ENCODE results near the gene PDP2.

The PDP2 gene

DNA sequence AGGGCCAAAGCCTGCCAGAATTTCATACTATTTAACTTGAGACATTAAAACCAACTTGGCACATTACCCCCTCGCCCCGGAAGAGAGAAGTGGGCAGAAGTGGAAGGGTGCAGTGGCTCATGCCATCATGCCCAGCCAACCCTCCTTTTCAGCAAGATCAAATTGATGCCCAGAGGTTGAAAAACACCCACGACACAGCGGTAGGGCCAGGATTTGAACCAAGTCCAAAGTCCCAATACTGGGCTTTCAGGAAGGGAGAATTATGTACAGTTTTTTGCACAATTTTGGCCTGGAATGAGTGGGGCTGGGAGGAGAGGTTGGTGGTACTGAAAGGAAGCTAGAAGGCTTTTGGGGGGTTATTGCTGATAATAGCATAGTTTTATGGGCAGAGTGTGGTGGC is 11.0 kb downstream of the PDP2 start:
- no peak overlapping the region for H3K27ac ChIP-seq (ENCODE audit: low read length)
- DNase-seq (no peak), ATAC-seq (ENCODE audit: insufficient read depth, low read depth) (no peak)

GRCh38 chr16:66891797-66892196 is 11.5 kb downstream of the PDP2 start:
- no peak overlapping the region for H3K4me3 ChIP-seq (ENCODE audit: low read depth in 1 of 2, low read length in 2 of 2)
- ATAC-seq (ENCODE audit: insufficient read depth, low read depth), result no peak
- peaks cover 13% of the 10 kb centered on the region; the same call in 1 of the 2 replicates for H4K20me1 ChIP-seq (ENCODE audit: insufficient read depth, low read length)
- TF ChIP-seq, protein P1, sequence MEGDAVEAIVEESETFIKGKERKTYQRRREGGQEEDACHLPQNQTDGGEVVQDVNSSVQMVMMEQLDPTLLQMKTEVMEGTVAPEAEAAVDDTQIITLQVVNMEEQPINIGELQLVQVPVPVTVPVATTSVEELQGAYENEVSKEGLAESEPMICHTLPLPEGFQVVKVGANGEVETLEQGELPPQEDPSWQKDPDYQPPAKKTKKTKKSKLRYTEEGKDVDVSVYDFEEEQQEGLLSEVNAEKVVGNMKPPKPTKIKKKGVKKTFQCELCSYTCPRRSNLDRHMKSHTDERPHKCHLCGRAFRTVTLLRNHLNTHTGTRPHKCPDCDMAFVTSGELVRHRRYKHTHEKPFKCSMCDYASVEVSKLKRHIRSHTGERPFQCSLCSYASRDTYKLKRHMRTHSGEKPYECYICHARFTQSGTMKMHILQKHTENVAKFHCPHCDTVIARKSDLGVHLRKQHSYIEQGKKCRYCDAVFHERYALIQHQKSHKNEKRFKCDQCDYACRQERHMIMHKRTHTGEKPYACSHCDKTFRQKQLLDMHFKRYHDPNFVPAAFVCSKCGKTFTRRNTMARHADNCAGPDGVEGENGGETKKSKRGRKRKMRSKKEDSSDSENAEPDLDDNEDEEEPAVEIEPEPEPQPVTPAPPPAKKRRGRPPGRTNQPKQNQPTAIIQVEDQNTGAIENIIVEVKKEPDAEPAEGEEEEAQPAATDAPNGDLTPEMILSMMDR (IDR thresholded peaks at IDR 0.05; ENCODE audit: borderline replicate concordance, extremely low read depth, low read length, poor library complexity, severe bottlenecking), result no peak
- no peak for TF ChIP-seq EZH2 (IDR thresholded peaks at IDR 0.05; ENCODE audit: borderline replicate concordance, low read depth, low read length, severe bottlenecking)
- no peak overlapping the region for H3K4me2 ChIP-seq (ENCODE audit: insufficient read depth, low read length)
- no peak overlapping the region for H3K9ac ChIP-seq (ENCODE audit: low read depth, low read length)
- H2AFZ ChIP-seq (ENCODE audit: low read depth, low read length), result no peak overlapping the region
- no peaks in the 10 kb centered on the region for H3K27me3 ChIP-seq (ENCODE audit: insufficient read depth, low read length, poor library complexity)
- H3K79me2 ChIP-seq (ENCODE audit: insufficient read depth, low read length), result peaks cover 25% of the 10 kb centered on the region
- H3K4me1 ChIP-seq (ENCODE audit: insufficient read depth, low read length), result peaks cover 5% of the 10 kb centered on the region
- no peak for DNase-seq
- H3K27ac ChIP-seq (ENCODE audit: low read length), result no peak overlapping the region
- H3K36me3 ChIP-seq (ENCODE audit: insufficient read depth, low read length), result peaks cover 39% of the 10 kb centered on the region; the same call in 1 of the 2 replicates
- H3K9me3 ChIP-seq (ENCODE audit: insufficient read depth, low read length, severe bottlenecking), result no peaks in the 10 kb centered on the region

More for the DNA sequence above, 11.0 kb downstream of the PDP2 start:
- no peaks in the 10 kb centered on the region for H3K9me3 ChIP-seq (ENCODE audit: insufficient read depth, low read length, severe bottlenecking)
- H4K20me1 ChIP-seq (ENCODE audit: insufficient read depth, low read length), result peaks cover 18% of the 10 kb centered on the region; the same call in 1 of the 2 replicates
- peaks cover 30% of the 10 kb centered on the region for H3K79me2 ChIP-seq (ENCODE audit: insufficient read depth, low read length)
- no peak overlapping the region for H3K4me3 ChIP-seq (ENCODE audit: low read depth in 1 of 2, low read length in 2 of 2)
- peaks cover 44% of the 10 kb centered on the region; the same call in 1 of the 2 replicates for H3K36me3 ChIP-seq (ENCODE audit: insufficient read depth, low read length)
- H3K9ac ChIP-seq (ENCODE audit: low read depth, low read length), result no peak overlapping the region
- H3K4me2 ChIP-seq (ENCODE audit: insufficient read depth, low read length), result no peak overlapping the region
- no peaks in the 10 kb centered on the region for H3K27me3 ChIP-seq (ENCODE audit: insufficient read depth, low read length, poor library complexity)
- TF ChIP-seq, protein P1 (IDR thresholded peaks at IDR 0.05; ENCODE audit: borderline replicate concordance, extremely low read depth, low read length, poor library complexity, severe bottlenecking), result no peak
- TF ChIP-seq EZH2 (IDR thresholded peaks at IDR 0.05; ENCODE audit: borderline replicate concordance, low read depth, low read length, severe bottlenecking), result no peak
- H2AFZ ChIP-seq (ENCODE audit: low read depth, low read length), result no peak overlapping the region
- peaks cover 5% of the 10 kb centered on the region for H3K4me1 ChIP-seq (ENCODE audit: insufficient read depth, low read length)

- DNase-seq, result no peak
- H2AFZ ChIP-seq (ENCODE audit: low read depth, low read length), result no peak overlapping the region
These were observed 13.7 kb downstream of the PDP2 start for GRCh38 chr16:66894055-66894454.

More at GRCh38 chr16:66894055-66894454, 13.7 kb downstream of the PDP2 start:
- Histone ChIP-seq H3K4me3 (ENCODE audit: low read depth in 1 of 2, low read length in 2 of 2) (no peak overlapping the region), H3K4me1 (ENCODE audit: insufficient read depth, low read length) (peaks cover 5% of the 10 kb centered on the region), H3K27me3 (ENCODE audit: insufficient read depth, low read length, poor library complexity) (no peaks in the 10 kb centered on the region), H3K4me2 (ENCODE audit: insufficient read depth, low read length) (no peak overlapping the region), H3K9me3 (ENCODE audit: insufficient read depth, low read length, severe bottlenecking) (no peaks in the 10 kb centered on the region), H3K9ac (ENCODE audit: low read depth, low read length) (no peak overlapping the region), H3K27ac (ENCODE audit: low read length) (no peak overlapping the region), H3K79me2 (ENCODE audit: insufficient read depth, low read length) (peaks cover 6% of the 10 kb centered on the region; the same call in 1 of the 2 replicates), H4K20me1 (ENCODE audit: insufficient read depth, low read length) (peaks cover 5% of the 10 kb centered on the region; the same call in 1 of the 2 replicates), H3K36me3 (ENCODE audit: insufficient read depth, low read length) (peaks cover 23% of the 10 kb centered on the region; the same call in 1 of the 2 replicates)
- no peak for ATAC-seq (ENCODE audit: insufficient read depth, low read depth)
- TF ChIP-seq EZH2 (IDR thresholded peaks at IDR 0.05; ENCODE audit: borderline replicate concordance, low read depth, low read length, severe bottlenecking), result no peak
- TF ChIP-seq, protein P1 (IDR thresholded peaks at IDR 0.05; ENCODE audit: borderline replicate concordance, extremely low read depth, low read length, poor library complexity, severe bottlenecking), result no peak
